SK-N-SH (cell line): ENCODE results near the gene NR2F1-AS1. TPM values are rescaled to one million over a fixed set of nuclear protein-coding genes. Genes with fewer than 3 reads are reported as not detected.
"Not testable (repeated sequence)": the region's sequence is repeated elsewhere in the genome, so short reads cannot be mapped to it uniquely, and the experiment has no call there.

Experiments
- CTCF ChIA-PET: fragments of 300-600, 350-600 bp; formaldehyde crosslinking; extraction: SDS; loops from one replicate; lab custom pipeline; 2021; lab: Yijun Ruan, JAX
- POLR2A ChIA-PET: fragments of 350-600 bp; sonication (Branson Sonifier 250); formaldehyde crosslinking; extraction: SDS; loops from one replicate; lab custom pipeline; 2020; ENCODE audit warnings: antibody characterized with exemption, inconsistent platforms; lab: Yijun Ruan, JAX
- DNase-seq: peaks from one replicate; pipeline ENCODE4 v3.0.0; 2012
- H2AFZ ChIP-seq: fragments of 200-600 bp; sonication (generic); 2 replicates; pipeline ENCODE4 v1.8.1; 2016; ENCODE audit warnings: antibody characterized with exemption, mild to moderate bottlenecking, low read depth
- H3F3A ChIP-seq: fragments of 200-600 bp; sonication (generic); replicated peaks from 2 replicates; pipeline ENCODE3; 2016; ENCODE audit warnings: antibody characterized with exemption, mild to moderate bottlenecking; ENCODE audit not compliant: insufficient read depth
- H3K27ac ChIP-seq, 2 experiments: fragments of 200-500 bp in 1 of 2; fragments of 200-600 bp in 1 of 2; sonication (Bioruptor generic) in 1 of 2; sonication (generic), shearing (Covaris generic) in 1 of 2; 2 replicates each; pipeline versions ENCODE4 v1.5.1 to v1.6.1; 2014 to 2016; ENCODE audit warnings: low read depth in 2 of 2, inconsistent platforms in 1 of 2, low read length in 1 of 2, mild to moderate bottlenecking in 1 of 2, mixed read lengths in 1 of 2
- H3K27me3 ChIP-seq: fragments of 200-600 bp; sonication (generic), shearing (Covaris generic); 2 replicates; pipeline ENCODE4 v1.6.1; 2016; ENCODE audit warnings: mixed run types; ENCODE audit not compliant: insufficient read depth
- H3K36me3 ChIP-seq, 2 experiments: fragments of 200-500 bp in 1 of 2; fragments of 200-600 bp in 1 of 2; sonication (Bioruptor generic) in 1 of 2; sonication (generic) in 1 of 2; replicated peaks in 1 of 2; 2 replicates each; pipeline versions ENCODE3 to v1.5.1; 2014 to 2016; ENCODE audit warnings: low read length in 1 of 2, mild to moderate bottlenecking in 1 of 2; ENCODE audit not compliant: insufficient read depth in 2 of 2, control insufficient read depth in 1 of 2
- H3K4me1 ChIP-seq, 2 experiments: fragments of 200-500 bp in 1 of 2; fragments of 200-600 bp in 1 of 2; sonication (Bioruptor generic) in 1 of 2; sonication (generic), shearing (Covaris generic) in 1 of 2; 2 replicates each; pipeline versions ENCODE4 v1.5.1 to v1.6.1; 2014 to 2016; ENCODE audit warnings: low read depth in 1 of 2, low read length in 1 of 2, mixed run types in 1 of 2; ENCODE audit not compliant: insufficient read depth in 2 of 2, control insufficient read depth in 1 of 2
- H3K4me2 ChIP-seq: fragments of 200-600 bp; sonication (generic), shearing (Covaris generic); 2 replicates; pipeline ENCODE4 v1.6.1; 2017; ENCODE audit warnings: mixed run types
- H3K4me3 ChIP-seq, 2 experiments: fragments of 200-500 bp in 1 of 2; fragments of 200-600 bp in 1 of 2; sonication (Bioruptor generic) in 1 of 2; sonication (generic), shearing (Covaris generic) in 1 of 2; 2 replicates each; pipeline versions ENCODE4 v1.5.1 to v1.8.1; 2014 to 2016; ENCODE audit warnings: low read depth in 2 of 2, inconsistent platforms in 1 of 2, low read length in 1 of 2, mild to moderate bottlenecking in 1 of 2, mixed read lengths in 1 of 2, moderate library complexity in 1 of 2
- H3K79me2 ChIP-seq: fragments of 200-600 bp; sonication (generic); 2 replicates; pipeline ENCODE4 v1.8.1; 2017; ENCODE audit warnings: mild to moderate bottlenecking; ENCODE audit not compliant: insufficient read depth
- H3K9ac ChIP-seq: fragments of 200-600 bp; sonication (generic); 2 replicates; pipeline ENCODE4 v1.6.1; 2017; ENCODE audit warnings: mixed run types
- H3K9me2 ChIP-seq: fragments of 200-600 bp; sonication (generic); 2 replicates; pipeline ENCODE4 v1.6.1; 2017; ENCODE audit warnings: mixed run types
- H3K9me3 ChIP-seq: fragments of 200-600 bp; sonication (generic); 2 replicates; pipeline ENCODE4 v1.6.1; 2017; ENCODE audit warnings: mixed run types, mild to moderate bottlenecking, moderate library complexity
- H4K20me1 ChIP-seq: fragments of 200-600 bp; sonication (generic); 2 replicates; pipeline ENCODE4 v1.6.1; 2017; ENCODE audit warnings: mild to moderate bottlenecking, mixed run types; ENCODE audit not compliant: insufficient read depth
- CHD2 ChIP-seq: fragments of 150-350 bp; IDR thresholded peaks from 2 replicates; pipeline ENCODE4 v1.6.1; 2018; ENCODE audit warnings: low read length; ENCODE audit not compliant: partially characterized antibody
- ELF1 ChIP-seq: IDR thresholded peaks from 2 replicates; pipeline ENCODE4 v1.4.0; 2012
- FOXJ3 ChIP-seq: sonication (generic); formaldehyde crosslinking; IDR thresholded peaks from 2 replicates; pipeline ENCODE4 v1.5.1; 2020; ENCODE audit warnings: mild to moderate bottlenecking, missing genetic modification reagents
- MEF2A ChIP-seq: IDR thresholded peaks from 2 replicates; pipeline ENCODE4 v1.4.0; 2012; ENCODE audit warnings: low read depth, borderline replicate concordance
- RCOR1 ChIP-seq: fragments of 150-350 bp; IDR thresholded peaks from 2 replicates; pipeline ENCODE4 v1.6.1; 2017; ENCODE audit warnings: antibody characterized with exemption, low read length
- RXRA ChIP-seq: IDR thresholded peaks from 2 replicates; pipeline ENCODE4 v1.4.0; 2012; ENCODE audit warnings: low read depth, mild to moderate bottlenecking, borderline replicate concordance
- SIN3A ChIP-seq: IDR thresholded peaks from 2 replicates; pipeline ENCODE4 v1.6.1; 2012; ENCODE audit warnings: low read depth, mild to moderate bottlenecking, low read length, moderate library complexity, borderline replicate concordance
- SMC3 ChIP-seq: IDR thresholded peaks from 2 replicates; pipeline ENCODE4 v1.6.1; 2012; ENCODE audit warnings: low read depth, low read length, improper control_type of control experiment
- TAF1 ChIP-seq: IDR thresholded peaks from 2 replicates; pipeline ENCODE4 v1.6.1; 2012; ENCODE audit warnings: low read depth, mild to moderate bottlenecking, low read length, moderate library complexity, borderline replicate concordance
- YY1 ChIP-seq: IDR thresholded peaks from 2 replicates; pipeline ENCODE4 v1.4.0; 2012; ENCODE audit warnings: low read depth, mild to moderate bottlenecking
- WGBS: methylation state at CpG from one replicate; pipeline ENCODE4 v1.1.6; 2017; ENCODE audit warnings: low lambda C conversion rate; 5-methylcytosine and 5-hydroxymethylcytosine counted together
- polyA plus RNA-seq, 3 experiments: library from polyadenylated mRNA; depleted of rRNA; stranded (reverse); fragments of >200 nt; gene quantifications; 2 replicates each; pipeline ENCODE4 v1.2.3, GENCODE V29; 2012
- TF ChIP-seq, protein P1 (sequence below): IDR thresholded peaks from 2 replicates; pipeline ENCODE4 v1.6.1; 2012; ENCODE audit warnings: mild to moderate bottlenecking, low read depth, low read length, moderate library complexity
- TF ChIP-seq, protein P2 (sequence below): IDR thresholded peaks from 2 replicates; pipeline ENCODE4 v1.4.0; 2012; ENCODE audit warnings: low read depth, borderline replicate concordance
- TF ChIP-seq, protein P3 (sequence below): fragments of 150-350 bp; IDR thresholded peaks from 2 replicates; pipeline ENCODE4 v1.6.1; 2016; ENCODE audit warnings: mild to moderate bottlenecking, low read depth, low read length

Gene NR2F1-AS1
- polyA plus RNA-seq, 1 of the 3 experiments (the other 2 are of a cell fraction), result 7.4 TPM

DNA sequence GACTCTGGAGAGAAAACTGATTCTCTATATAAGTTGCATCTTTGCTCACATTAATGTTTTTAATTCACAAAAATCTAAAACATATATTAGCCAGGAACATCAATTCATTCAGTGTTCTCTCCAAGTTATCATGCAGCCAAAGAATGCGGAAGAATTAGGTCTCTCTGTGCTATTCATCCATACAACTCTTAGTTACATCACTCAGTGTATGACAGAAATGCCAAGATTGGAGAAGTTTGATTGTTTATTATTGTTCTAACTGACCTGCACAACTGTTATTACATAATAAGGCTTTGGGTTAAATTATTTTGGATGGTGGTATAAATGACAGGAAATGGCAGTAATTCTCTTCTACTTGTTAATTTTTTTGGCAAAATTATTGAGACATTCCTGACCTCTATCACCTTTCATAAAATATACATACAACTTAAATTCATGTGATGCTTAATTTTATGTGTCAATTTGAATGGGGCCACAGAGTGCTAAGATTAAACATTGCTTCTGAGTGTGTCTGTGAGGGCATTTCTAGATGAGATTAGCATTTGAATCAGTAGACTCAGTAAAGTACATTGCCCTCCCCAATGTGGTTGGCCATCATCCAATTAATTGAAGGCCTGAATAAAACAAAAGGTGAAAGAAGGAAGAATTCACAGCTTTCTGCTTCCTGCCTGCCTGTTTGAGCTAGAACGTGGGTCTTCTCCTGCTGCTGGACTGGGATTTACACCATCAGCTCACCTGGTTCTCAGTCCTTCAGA, 70.2 kb downstream of the NR2F1-AS1 start:
- H3K9ac ChIP-seq, result no peak overlapping the region
- H3K9me3 ChIP-seq, result no peaks in the 10 kb centered on the region
- DNase-seq, result no peak
- 0 out of 4 replicates have a peak overlapping the region, but pooled peaks of 1 of the 2 experiments have one; percentile 11 for H3K27ac ChIP-seq
- no peaks in the 10 kb centered on the region; a peak in 1 of 4 replicates for H3K4me1 ChIP-seq
- WGBS, result 98% methylated on average over 2 of the region's 2 CpGs
- POLR2A ChIA-PET, result no interaction called here
- peaks cover 18% of the 10 kb centered on the region for H3F3A ChIP-seq
- H3K9me2 ChIP-seq, result no peaks in the 10 kb centered on the region
- H3K4me2 ChIP-seq, result no peak overlapping the region
- H4K20me1 ChIP-seq, result no peaks in the 10 kb centered on the region
- CTCF ChIA-PET, result no interaction called here
- H3K79me2 ChIP-seq, result no peaks in the 10 kb centered on the region
- H3K36me3 ChIP-seq, result peaks cover 0 to 12% of the 10 kb centered on the region in 2 experiments
- H3K4me3 ChIP-seq, result no peak overlapping the region
- TF ChIP-seq TAF1, result no peak
- no peak overlapping the region for H2AFZ ChIP-seq
- H3K27me3 ChIP-seq, result no peaks in the 10 kb centered on the region

DNA sequence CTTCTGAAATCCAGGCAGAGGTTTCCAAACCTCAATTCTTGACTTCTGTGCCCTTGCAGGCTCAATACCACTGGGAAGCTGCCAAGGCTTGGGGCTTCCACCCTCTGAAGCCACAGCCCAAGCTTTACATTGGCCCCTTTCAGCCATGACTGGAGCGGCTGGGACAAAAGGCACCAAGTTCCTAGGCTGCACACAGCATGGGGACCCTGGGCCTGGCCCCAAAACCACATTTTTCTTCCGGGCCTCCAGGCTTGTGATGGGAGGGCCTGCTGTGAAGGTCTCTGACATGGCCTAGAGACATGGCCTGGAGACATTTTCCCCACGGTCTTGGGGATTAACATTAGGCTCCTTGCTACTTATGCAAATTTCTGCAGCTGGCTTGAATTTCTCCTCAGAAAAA, 75.5 kb downstream of the NR2F1-AS1 start:
- H3K36me3 ChIP-seq, result peaks cover 0 to 19% of the 10 kb centered on the region in 2 experiments

DNA sequence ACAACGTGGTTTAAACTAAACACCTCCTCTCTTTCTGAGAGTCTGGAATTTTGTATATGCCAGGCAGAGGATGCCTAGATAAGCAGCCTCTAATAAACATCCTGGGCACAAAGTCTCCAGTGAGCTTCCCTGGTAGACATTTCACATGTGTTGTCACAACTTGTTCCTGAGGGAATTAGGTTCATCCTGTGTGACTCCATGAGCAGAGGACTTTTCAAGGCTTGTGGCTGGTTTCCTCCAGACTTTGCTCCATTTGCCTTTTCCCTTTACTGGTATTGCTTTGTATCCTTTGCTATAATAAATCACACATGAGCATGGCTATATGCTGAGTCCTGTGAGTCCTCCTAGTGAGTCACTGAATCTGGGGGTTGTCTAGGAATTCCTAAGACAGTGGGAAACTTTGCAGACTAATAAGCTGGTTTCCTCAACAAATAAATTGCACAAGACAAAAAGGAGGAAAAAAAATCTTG, 77.4 kb downstream of the NR2F1-AS1 start:
- Histone ChIP-seq H3K36me3 (peaks cover 0 to 22% of the 10 kb centered on the region in 2 experiments), H3K27ac (peak overlapping the region; percentile 43 to 96; a peak in 3 of 4 replicates), H3K4me1 (peaks cover 4 to 11% of the 10 kb centered on the region in 2 experiments), H3K9me2 (no peaks in the 10 kb centered on the region), H3K79me2 (no peaks in the 10 kb centered on the region), H3K4me3 (no peak overlapping the region), H3K4me2 (peak overlapping the region; percentile 10; the same call in 1 of the 2 replicates), H3K27me3 (no peaks in the 10 kb centered on the region), H3F3A (peaks cover 13% of the 10 kb centered on the region), H3K9me3 (no peaks in the 10 kb centered on the region), H3K9ac (peak overlapping the region; percentile 50; the same call in 1 of the 2 replicates), H4K20me1 (no peaks in the 10 kb centered on the region), H2AFZ (peak overlapping the region; percentile 4; the same call in 1 of the 2 replicates)
- 20% methylated on average over 1 of the region's 1 CpG for WGBS
- POLR2A ChIA-PET, result no interaction called here
- CTCF ChIA-PET, result no interaction called here
- DNase-seq, result no peak
- TF ChIP-seq, protein P1, sequence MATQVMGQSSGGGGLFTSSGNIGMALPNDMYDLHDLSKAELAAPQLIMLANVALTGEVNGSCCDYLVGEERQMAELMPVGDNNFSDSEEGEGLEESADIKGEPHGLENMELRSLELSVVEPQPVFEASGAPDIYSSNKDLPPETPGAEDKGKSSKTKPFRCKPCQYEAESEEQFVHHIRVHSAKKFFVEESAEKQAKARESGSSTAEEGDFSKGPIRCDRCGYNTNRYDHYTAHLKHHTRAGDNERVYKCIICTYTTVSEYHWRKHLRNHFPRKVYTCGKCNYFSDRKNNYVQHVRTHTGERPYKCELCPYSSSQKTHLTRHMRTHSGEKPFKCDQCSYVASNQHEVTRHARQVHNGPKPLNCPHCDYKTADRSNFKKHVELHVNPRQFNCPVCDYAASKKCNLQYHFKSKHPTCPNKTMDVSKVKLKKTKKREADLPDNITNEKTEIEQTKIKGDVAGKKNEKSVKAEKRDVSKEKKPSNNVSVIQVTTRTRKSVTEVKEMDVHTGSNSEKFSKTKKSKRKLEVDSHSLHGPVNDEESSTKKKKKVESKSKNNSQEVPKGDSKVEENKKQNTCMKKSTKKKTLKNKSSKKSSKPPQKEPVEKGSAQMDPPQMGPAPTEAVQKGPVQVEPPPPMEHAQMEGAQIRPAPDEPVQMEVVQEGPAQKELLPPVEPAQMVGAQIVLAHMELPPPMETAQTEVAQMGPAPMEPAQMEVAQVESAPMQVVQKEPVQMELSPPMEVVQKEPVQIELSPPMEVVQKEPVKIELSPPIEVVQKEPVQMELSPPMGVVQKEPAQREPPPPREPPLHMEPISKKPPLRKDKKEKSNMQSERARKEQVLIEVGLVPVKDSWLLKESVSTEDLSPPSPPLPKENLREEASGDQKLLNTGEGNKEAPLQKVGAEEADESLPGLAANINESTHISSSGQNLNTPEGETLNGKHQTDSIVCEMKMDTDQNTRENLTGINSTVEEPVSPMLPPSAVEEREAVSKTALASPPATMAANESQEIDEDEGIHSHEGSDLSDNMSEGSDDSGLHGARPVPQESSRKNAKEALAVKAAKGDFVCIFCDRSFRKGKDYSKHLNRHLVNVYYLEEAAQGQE, result no peak
- TF ChIP-seq ELF1 (no peak), SIN3A (no peak), YY1 (peak; percentile 50; the same call in 1 of the 2 replicates), RXRA (no peak), SMC3 (no peak), FOXJ3 (CRISPR knock-in tag) (no peak), CHD2 (no peak), RCOR1 (no peak), MEF2A (no peak)
- TF ChIP-seq, protein P2, sequence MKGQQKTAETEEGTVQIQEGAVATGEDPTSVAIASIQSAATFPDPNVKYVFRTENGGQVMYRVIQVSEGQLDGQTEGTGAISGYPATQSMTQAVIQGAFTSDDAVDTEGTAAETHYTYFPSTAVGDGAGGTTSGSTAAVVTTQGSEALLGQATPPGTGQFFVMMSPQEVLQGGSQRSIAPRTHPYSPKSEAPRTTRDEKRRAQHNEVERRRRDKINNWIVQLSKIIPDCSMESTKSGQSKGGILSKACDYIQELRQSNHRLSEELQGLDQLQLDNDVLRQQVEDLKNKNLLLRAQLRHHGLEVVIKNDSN, result no peak
- TF ChIP-seq, protein P3, sequence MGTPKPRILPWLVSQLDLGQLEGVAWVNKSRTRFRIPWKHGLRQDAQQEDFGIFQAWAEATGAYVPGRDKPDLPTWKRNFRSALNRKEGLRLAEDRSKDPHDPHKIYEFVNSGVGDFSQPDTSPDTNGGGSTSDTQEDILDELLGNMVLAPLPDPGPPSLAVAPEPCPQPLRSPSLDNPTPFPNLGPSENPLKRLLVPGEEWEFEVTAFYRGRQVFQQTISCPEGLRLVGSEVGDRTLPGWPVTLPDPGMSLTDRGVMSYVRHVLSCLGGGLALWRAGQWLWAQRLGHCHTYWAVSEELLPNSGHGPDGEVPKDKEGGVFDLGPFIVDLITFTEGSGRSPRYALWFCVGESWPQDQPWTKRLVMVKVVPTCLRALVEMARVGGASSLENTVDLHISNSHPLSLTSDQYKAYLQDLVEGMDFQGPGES, result no peak

More for the DNA sequence above, 75.5 kb downstream of the NR2F1-AS1 start:
- DNase-seq, H3K79me2 ChIP-seq, H3K9me2 ChIP-seq, H3K27me3 ChIP-seq, H3K27ac ChIP-seq, POLR2A ChIA-PET, H3K9ac ChIP-seq, H3K9me3 ChIP-seq, H4K20me1 ChIP-seq, H2AFZ ChIP-seq, H3K4me3 ChIP-seq, H3K4me2 ChIP-seq: not testable (repeated sequence)
- peaks cover 17% of the 10 kb centered on the region for H3F3A ChIP-seq
- WGBS, result 100% methylated on average over 3 of the region's 3 CpGs
- CTCF ChIA-PET, result interaction anchor here (0.6 kb wide), 1 partner anchor 215 kb away, joined by 3 read pairs; no protein-coding TSS in a partner anchor
- H3K4me1 ChIP-seq, result peaks cover 4 to 11% of the 10 kb centered on the region in 2 experiments
